GM21529 (cell line): ENCODE data around the gene SPATA31E1.
"Not testable (repeated sequence)": the region's sequence is repeated elsewhere in the genome, so short reads cannot be mapped to it uniquely, and the experiment has no call there.

ENCODE experiments used
- ATAC-seq: cut with Tn5 transposase; IDR thresholded peaks from one replicate; pipeline ENCODE4 v1.9.1; 2021; ENCODE audit not compliant: unreplicated experiment

Gene SPATA31E1

GRCh38 chr9:87919013-87919412 lies 36.3 kb downstream of the SPATA31E1 start:
- ATAC-seq, result not testable (repeated sequence)

DNA sequence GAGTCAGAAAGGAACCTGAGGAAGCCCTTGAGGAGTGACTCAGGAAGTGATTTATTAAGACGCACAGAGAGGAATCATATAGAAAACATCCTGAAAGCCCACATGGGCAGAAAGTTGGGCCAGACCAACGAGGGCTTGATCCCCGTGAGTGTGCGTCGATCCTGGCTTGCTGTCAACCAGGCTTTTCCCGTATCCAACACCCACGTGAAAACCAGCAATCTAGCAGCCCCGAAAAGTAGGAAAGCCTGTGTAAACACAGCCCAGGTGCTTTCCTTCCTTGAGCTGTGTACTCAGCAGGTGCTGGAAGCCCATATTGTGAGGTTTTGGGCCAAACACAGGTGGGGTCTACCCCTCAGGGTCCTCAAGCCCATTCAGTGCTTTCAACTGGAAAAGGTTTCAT lies 38.9 kb downstream of the SPATA31E1 start:
- ATAC-seq, result not testable (repeated sequence)

DNA sequence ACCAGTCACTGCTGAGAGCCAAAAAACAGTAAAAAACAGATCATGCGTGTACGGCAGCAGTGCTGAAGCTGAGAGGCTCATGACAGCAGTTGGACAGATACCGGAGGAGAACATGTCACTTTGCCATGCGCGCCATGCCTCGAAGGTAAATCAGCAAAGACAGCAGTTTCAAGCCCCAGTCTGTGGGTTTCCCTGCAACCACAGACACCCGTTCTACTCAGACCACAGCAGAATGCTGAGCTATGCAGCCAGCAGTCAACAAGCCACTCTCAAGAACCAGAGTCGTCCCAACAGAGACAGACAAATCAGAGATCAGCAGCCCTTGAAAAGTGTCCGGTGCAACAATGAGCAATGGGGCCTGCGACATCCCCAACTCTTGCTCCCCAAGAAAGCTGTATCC lies 40.3 kb downstream of the SPATA31E1 start:
- ATAC-seq, result not testable (repeated sequence)

DNA sequence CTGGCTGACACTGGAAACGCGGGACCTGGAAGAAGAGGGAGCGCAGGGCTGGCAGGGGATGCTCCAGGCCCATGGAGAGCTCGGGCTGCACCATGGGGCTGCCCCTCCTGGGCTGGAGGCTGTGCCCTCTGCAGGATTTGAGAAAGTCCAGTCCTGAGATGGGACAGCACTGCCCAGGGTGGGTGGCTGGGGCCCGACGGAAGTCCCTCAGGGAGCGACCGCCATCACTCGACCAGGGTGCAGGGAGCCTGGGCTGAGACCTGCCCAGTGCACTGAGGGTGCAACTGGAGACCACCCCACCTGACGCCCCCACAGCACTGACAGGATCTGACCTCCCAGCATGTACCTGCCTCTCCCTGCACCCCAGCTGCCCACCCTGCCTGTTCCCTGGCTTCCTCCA lies 42.2 kb downstream of the SPATA31E1 start:
- not testable (repeated sequence) for ATAC-seq

GRCh38 chr9:87929152-87929551 lies 46.5 kb downstream of the SPATA31E1 start:
- ATAC-seq, result not testable (repeated sequence)

- ATAC-seq, result not testable (repeated sequence)
Measured at GRCh38 chr9:87934444-87934843, 51.8 kb downstream of the SPATA31E1 start.

- ATAC-seq, result not testable (repeated sequence)
Measured at GRCh38 chr9:87937352-87937751, 54.7 kb downstream of the SPATA31E1 start.

GRCh38 chr9:87937918-87938317 lies 55.2 kb downstream of the SPATA31E1 start:
- ATAC-seq, result not testable (repeated sequence)

DNA sequence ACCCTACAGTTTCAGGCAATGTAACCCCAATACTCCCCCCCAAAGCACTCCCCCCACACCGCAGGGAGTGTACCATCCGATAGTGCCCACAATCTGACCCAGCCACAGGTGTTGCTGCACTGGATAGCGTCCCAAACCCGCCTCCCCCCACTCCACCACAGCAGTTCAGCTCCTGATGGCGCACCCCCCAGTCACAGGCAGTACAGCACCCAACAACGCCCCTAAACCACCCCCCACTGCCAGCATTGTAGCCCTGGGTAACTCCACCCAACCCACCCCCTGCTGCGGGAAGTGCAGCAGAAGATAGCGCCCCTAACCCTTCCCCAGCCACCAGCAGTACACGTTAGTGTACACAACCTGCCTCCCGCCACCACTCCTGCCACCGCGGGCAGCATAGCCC lies 55.7 kb downstream of the SPATA31E1 start:
- ATAC-seq, result not testable (repeated sequence)
